SHP77 treated with DMSO at 0.1 percent for 48 hours (cell line): ENCODE measurements around the gene DYNLT2.
"Not testable (repeated sequence)": the region's sequence is repeated elsewhere in the genome, so short reads cannot be mapped to it uniquely, and the experiment has no call there.

Experiments
- DNase-seq: peaks from one replicate; lab custom pipeline; 2025; lab: John Stamatoyannopoulos, UW

DYNLT2 gene

GRCh38 chr6:169701311-169701953, 49.9 kb downstream of the DYNLT2 start:
- no peak for DNase-seq

- no peak for DNase-seq
These were observed 51.1 kb downstream of the DYNLT2 start for GRCh38 chr6:169700296-169700695.

- not testable (repeated sequence) for DNase-seq
These were observed 54.3 kb downstream of the DYNLT2 start for GRCh38 chr6:169697115-169697514.

- DNase-seq: no peak
These were observed 56.2 kb downstream of the DYNLT2 start for GRCh38 chr6:169695131-169695530.

GRCh38 chr6:169692516-169692915, 58.9 kb downstream of the DYNLT2 start:
- DNase-seq: no peak

GRCh38 chr6:169691260-169691659, 60.1 kb downstream of the DYNLT2 start:
- no peak for DNase-seq
